NCI-H2029 (cell line): Measurements from ENCODE around the gene MRPS34.

Experiments
- DNase-seq: peaks from one replicate; lab custom pipeline; 2025; lab: John Stamatoyannopoulos, UW

Gene MRPS34

GRCh38 chr16:1781254-1781653, 8.3 kb upstream of the MRPS34 start:
- DNase-seq = no peak

DNA sequence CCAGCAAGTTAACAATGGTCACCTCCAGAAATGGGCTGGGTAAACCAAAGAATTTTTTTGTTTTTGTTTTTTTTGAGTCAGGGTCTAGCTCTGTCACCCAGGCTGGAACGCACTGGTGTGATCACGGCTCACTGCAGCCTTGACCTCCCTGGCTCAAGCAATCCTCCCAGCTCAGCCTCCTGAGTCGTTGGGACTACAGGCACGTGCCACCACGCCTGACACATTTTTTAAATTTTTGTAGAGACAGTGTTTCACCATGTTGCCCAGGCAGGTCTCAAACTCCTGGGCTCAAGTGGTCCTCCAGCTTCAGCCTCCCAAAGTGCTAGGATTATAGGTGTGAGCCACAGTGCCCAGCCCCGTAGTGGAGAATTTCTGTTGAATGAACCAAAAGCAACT, 7.7 kb upstream of the MRPS34 start:
- no peak for DNase-seq

- no peak for DNase-seq
Measured at GRCh38 chr16:1779741-1780676, 7.1 kb upstream of the MRPS34 start.

- DNase-seq = no peak
Measured at GRCh38 chr16:1779234-1779701, 6.3 kb upstream of the MRPS34 start.

DNA sequence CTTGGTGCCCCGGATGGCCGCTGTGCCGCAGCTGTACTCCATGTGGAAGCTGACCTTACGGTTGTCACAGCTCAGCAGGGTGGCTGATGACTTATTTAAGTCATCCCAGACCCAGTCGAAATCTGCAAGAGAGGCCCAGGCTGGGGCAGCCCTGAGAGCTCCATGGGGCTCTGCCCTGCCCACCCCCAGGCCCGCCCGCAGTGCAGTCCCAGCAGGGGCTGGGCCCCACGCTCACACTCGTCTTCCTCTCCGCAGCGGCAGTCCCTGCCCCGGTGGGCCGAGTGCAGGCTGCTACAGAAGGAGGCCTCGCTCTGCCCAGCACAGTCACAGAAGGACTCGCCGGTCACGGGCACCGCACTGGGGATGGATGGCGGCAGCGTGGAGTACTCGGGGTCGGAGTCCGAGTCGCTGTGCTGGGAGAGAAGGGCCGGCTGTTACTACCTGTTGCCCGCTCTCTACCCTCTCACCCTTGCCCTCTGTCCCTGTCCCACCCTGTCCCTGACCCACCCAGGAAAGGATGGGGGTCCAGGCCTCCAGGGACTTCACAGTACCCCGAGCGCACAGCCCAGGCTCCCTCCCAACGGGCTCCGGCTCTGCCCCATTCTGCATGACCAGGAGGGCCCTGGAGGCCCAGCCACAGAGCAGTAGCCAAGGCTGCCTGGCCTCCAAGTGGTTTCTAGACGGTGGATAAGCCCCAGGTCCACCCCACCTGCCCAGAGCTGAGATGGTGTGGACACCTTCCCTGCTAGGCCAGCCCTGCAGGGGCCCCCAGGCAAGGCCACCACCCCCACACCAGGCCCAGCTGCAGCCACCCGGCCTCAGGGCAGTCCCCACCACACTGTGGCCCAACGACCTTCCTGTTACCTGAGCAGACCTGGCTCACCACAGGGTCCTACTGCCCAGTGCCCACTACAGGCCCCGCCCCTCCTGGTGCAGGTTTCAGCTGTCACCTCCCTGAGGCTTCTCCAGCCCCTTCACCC, 5.6 kb upstream of the MRPS34 start:
- no peak for DNase-seq

- no peak for DNase-seq
Measured at GRCh38 chr16:1777375-1778199, 4.7 kb upstream of the MRPS34 start.

GRCh38 chr16:1776991-1777374, 4.0 kb upstream of the MRPS34 start:
- DNase-seq = no peak

DNA sequence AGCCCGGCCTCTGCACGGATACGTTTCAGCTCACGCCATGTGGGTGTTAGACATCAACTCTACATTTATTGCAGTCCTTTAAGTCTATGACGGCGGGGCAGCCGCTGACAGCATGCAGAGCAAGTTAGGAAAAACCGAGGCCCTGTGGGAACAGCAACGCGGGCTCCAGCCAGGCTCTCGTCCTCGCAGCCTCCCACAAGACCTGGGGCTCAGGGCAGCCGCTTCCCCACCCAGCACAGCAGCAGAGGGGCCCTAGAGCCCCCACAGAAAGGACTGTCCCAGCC, 3.7 kb upstream of the MRPS34 start:
- DNase-seq = no peak

DNA sequence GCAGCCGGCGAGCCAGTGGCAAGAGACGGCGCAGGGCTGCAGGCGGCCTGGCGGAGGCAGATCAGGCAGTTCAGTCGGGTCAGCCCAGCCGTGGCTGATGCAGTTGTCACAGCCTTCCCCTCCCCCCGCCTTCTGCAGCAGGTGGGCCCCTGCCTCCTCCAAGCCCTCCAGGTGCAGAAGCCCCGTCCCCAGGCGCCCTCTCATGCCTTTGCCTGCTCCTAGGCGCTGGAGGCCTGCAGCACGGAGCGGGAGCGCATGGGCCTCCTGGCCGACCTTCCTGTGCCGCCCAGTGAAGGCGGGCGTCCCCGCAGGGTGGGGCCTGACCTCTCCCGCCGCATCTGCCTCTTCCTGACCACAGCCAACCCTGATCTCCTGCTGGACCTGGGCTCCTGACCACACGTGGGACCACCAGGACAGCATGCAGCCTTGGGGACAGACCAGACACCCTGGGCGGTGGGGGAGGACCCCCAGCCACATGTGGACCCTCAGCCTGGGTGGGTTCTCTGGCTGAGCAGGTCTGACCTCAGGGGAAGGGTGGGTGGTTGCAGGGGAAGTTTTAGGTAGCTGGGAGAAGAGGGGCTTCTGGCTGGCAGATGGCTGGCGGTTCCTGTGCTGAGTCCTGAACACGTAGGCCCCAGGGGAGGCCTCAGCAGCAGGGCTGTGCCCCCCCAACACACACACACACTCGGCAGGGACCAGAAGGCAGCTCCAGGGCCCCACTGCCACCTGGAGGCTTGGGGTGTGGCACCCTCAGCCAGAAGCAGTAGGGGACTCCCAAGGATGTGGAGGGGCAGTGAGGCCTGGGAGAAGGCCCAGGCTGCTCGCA, 3.1 kb upstream of the MRPS34 start:
- no peak for DNase-seq

GRCh38 chr16:1775006-1775845, 2.3 kb upstream of the MRPS34 start:
- no peak for DNase-seq

GRCh38 chr16:1774448-1774780, 1.5 kb upstream of the MRPS34 start:
- no peak for DNase-seq

DNA sequence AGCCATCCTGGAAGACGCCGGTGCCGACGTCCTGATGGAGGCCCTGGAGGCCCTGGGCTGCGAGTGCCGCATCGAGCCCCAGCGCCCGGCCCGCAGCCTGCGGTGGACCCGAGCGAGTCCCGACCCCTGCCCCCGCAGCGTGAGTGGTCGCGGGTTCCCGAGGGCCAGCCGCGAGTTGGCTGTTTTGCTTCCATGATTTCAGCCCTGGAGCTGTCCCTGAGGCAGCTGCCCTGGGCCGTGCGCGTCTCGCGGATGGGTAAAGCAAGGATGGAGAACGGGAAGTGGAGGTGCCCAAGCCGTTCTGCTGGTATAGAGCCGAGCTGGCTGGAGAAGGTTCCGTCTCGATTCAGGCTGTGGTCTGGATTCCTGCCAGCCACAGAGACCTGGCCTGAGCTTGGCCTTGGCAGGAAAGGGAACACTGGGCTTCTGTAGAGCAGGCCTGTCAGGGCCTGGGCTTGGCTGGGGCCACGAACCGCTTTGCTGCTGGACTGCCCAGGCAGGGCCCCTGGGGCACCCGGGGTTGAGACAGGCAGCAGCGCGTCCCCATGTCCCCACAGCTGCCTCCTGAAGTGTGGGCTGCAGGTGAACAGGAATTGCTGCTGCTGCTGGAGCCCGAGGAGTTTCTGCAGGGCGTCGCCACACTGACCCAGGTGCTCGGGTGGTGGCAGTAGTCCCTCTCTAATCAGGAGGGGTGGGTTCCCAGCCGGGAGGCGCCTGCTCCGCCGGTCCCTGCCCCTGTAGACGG, 941 bp upstream of the MRPS34 start:
- no peak for DNase-seq

GRCh38 chr16:1772362-1772907, 499 bp downstream of the MRPS34 start, which contains the start of gene EME2:
EME2 (plus strand) TSS chr16:1772810; CDS start chr16:1773228, 418 bp downstream.
- DNase-seq = peak; percentile 18

GRCh38 chr16:1771864-1772361, 1.0 kb downstream of the MRPS34 start:
- no peak for DNase-seq

DNA sequence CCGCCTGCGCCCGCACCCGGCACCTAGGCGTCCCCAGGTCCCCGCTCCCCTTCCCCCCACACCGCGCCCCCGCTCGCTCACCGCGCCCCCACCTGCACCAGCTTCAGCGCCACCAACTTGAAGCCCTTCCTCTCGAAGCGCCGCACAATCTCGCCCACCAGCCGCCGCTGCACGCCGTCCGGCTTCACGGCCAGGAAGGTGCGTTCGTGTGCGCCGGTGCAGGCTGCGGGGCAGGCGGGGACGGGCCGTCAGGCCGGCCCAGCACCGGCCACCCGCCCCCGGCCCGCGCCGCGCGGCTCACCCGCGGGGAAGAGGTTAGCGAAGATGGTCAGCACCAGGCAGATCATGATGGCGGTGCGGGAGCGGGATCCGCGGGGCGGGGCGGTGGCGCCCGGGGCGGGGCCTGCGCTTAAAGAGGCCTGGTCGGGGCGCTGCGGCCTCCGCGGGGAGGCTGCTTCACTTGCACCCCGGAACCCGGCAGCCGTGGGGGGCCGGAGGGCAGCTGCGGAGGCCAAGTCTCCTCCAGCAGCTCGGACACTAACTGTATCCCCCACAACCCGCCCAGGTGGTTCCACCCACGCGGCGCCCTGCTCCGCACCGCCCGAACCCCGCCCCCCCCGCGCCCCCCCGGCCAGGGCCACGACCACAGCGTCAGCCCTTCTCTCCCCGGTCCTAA, 1.6 kb downstream of the MRPS34 start, which contains the start of gene NME3:
TSS of gene NME3 (minus strand) at position 356 of the 676 bp plus-strand sequence. CDS start at position 347, 9 bp downstream.
- no peak for DNase-seq

DNA sequence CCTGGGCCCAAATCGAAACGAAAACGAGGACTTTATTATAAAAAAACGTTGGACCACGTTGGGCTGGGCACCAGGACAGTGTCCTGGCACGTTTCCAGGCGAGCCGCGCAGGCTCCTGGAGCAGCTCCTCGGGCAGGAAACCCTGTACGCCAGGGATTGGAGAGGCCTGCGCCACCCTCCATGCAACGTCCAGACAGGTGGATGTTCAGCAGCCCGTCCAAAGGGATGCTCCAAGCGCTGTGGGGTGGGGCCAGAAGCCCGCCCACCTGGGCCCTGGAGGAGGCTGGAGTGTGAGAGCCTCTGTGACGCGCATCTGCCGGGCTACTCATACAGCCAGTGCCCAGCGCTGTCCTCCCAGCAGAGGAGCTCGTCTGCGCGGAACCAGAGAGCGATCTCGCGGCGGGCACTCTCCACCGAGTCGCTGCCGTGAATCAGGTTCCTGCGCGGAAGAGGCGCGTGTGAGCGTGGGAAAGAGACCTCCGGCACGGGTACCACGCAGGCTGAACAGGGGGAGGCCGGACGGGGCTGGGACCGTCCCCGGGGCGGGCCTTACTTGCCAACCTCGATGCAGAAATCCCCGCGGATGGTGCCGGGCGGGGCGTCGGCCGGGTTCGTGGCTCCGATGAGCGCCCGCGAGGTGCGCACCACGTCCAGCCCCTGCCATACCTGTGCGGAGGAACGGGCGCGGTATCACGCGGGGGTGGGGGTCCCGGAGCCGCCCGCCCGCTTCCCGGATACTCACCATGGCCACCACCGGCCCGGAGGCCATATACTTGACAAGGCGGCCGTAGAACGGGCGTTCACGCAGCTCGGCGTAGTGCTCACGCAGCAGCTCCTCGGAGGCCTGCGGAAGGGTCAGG, 2.4 kb downstream of the MRPS34 start:
- peak; percentile 94 for DNase-seq
